ENCODE measurements around the gene RPP21. TPM values are rescaled to one million over a fixed set of nuclear protein-coding genes. Genes with fewer than 3 reads are reported as not detected.

The RPP21 gene
- total RNA-seq, 1 experiment from 2014 or later, result 65.9 TPM

DNA sequence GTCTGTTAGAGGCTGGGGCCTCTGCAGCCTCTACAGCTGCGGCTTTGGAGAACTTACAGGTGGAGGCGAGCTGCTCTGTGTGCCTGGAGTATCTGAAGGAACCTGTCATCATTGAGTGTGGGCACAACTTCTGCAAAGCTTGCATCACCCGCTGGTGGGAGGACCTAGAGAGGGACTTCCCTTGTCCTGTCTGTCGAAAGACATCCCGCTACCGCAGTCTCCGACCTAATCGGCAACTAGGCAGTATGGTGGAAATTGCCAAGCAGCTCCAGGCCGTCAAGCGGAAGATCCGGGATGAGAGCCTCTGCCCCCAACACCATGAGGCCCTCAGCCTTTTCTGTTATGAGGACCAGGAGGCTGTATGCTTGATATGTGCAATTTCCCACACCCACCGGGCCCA, 15.6 kb upstream of the RPP21 start:
- DNase-seq (ENCODE audit: low spot score), result no peak
- H3K27me3 ChIP-seq (replicated peaks; ENCODE audit: insufficient read depth, low read depth, low read length, poor library complexity), result no peaks in the 10 kb centered on the region
- peaks cover 19% of the 10 kb centered on the region for H3K36me3 ChIP-seq (ENCODE audit: insufficient read depth, low read length, poor library complexity, severe bottlenecking)
- TF ChIP-seq EZH2 (IDR thresholded peaks at IDR 0.05; ENCODE audit: borderline replicate concordance, low read depth, low read length, poor library complexity, severe bottlenecking), result no peak
- TF ChIP-seq, protein P1, sequence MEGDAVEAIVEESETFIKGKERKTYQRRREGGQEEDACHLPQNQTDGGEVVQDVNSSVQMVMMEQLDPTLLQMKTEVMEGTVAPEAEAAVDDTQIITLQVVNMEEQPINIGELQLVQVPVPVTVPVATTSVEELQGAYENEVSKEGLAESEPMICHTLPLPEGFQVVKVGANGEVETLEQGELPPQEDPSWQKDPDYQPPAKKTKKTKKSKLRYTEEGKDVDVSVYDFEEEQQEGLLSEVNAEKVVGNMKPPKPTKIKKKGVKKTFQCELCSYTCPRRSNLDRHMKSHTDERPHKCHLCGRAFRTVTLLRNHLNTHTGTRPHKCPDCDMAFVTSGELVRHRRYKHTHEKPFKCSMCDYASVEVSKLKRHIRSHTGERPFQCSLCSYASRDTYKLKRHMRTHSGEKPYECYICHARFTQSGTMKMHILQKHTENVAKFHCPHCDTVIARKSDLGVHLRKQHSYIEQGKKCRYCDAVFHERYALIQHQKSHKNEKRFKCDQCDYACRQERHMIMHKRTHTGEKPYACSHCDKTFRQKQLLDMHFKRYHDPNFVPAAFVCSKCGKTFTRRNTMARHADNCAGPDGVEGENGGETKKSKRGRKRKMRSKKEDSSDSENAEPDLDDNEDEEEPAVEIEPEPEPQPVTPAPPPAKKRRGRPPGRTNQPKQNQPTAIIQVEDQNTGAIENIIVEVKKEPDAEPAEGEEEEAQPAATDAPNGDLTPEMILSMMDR (conservative IDR thresholded peaks at IDR 0.05; ENCODE audit: low read depth, low read length), result no peak
- H3K27ac ChIP-seq (ENCODE audit: low read depth, low read length, poor library complexity, severe bottlenecking), result no peak overlapping the region
- POLR2A ChIA-PET (ENCODE audit: low non-redundant PET), result no interaction called here
- no TSS peak for BruUV-seq (replicated peaks)
- intact Hi-C loops (cut with micrococcal nuclease; ENCODE audit: unreplicated experiment), result loop anchor here (10.0 kb wide), 1 partner anchor 115 kb away; the partner anchor contains the start of gene TRIM26
- peaks cover 11% of the 10 kb centered on the region for H3K4me1 ChIP-seq (ENCODE audit: insufficient read depth, low read length, poor library complexity, severe bottlenecking)
- CTCF ChIA-PET, result no interaction called here
- no peak overlapping the region for H3K4me3 ChIP-seq (ENCODE audit: low read depth, low read length, poor library complexity, severe bottlenecking)
- H3K9me3 ChIP-seq (ENCODE audit: low read depth, low read length, poor library complexity, severe bottlenecking), result no peaks in the 10 kb centered on the region

DNA sequence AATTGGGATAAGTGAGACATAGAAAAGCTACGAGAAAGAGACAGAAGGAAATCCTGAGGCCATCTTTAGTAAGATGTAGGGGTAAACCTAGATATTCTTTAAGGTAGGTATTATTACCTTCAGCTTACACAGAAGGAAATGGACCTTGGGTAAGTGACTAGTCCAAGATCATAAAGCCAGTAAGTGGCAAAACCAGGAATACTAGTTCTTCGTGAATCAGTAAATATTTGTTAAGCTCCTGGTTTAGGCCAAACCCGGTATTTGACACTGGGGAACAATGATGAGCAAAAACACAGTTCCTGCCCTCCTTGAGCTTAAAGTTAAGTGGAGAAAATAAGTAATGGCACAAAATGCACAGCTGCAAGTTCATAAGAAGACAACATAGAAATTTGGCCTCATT, 13.0 kb upstream of the RPP21 start:
- BruUV-seq (replicated peaks), result no TSS peak
- intact Hi-C loops (cut with micrococcal nuclease; ENCODE audit: unreplicated experiment), result no loop called here
- no peak for TF ChIP-seq EZH2 (IDR thresholded peaks at IDR 0.05; ENCODE audit: borderline replicate concordance, low read depth, low read length, poor library complexity, severe bottlenecking)
- no peak for DNase-seq (ENCODE audit: low spot score)
- peaks cover 5% of the 10 kb centered on the region for H3K4me1 ChIP-seq (ENCODE audit: insufficient read depth, low read length, poor library complexity, severe bottlenecking)
- H3K36me3 ChIP-seq (ENCODE audit: insufficient read depth, low read length, poor library complexity, severe bottlenecking), result peaks cover 34% of the 10 kb centered on the region
- no peaks in the 10 kb centered on the region for H3K27me3 ChIP-seq (replicated peaks; ENCODE audit: insufficient read depth, low read depth, low read length, poor library complexity)
- H3K27ac ChIP-seq (ENCODE audit: low read depth, low read length, poor library complexity, severe bottlenecking), result no peak overlapping the region
- no peaks in the 10 kb centered on the region for H3K9me3 ChIP-seq (ENCODE audit: low read depth, low read length, poor library complexity, severe bottlenecking)
- ChIA-PET POLR2A (ENCODE audit: low non-redundant PET) (no interaction called here), CTCF (no interaction called here)
- H3K4me3 ChIP-seq (ENCODE audit: low read depth, low read length, poor library complexity, severe bottlenecking), result no peak overlapping the region

DNA sequence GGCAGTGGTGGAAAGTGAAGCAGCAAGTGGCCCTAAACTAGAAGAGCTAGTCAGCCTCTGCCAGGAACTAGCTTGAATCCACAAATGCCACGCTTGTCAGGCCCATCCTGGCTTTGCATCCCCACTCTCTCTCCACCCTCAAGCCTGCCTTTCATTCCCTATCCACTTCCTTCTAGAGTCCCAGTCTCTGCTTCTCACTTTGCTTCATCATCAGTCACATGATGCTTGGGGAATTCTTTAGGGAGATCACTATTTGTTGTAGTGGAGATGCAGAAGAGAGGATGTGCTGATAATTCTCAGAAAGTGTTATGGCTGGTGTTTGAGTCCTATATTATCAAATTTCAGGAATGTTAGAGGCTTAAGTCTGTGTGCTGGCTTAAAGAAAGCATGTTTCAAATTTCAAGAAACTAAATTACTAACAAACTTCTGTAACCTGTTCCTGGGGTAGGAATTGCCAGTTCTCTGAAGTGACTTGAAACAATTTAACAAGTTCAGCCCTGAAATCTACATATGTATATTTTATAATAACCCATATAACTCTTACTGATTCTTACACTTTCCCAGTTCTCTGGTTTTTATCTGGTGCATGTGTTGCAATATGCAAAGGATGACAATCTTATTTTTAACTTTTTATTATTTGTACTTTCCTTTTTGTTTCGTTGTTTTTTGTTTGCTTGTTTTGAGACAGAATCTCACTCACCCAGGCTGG, 10.7 kb upstream of the RPP21 start:
- intact Hi-C loops (cut with micrococcal nuclease; ENCODE audit: unreplicated experiment), result no loop called here
- no peaks in the 10 kb centered on the region for H3K27me3 ChIP-seq (replicated peaks; ENCODE audit: insufficient read depth, low read depth, low read length, poor library complexity)
- no peak for DNase-seq (ENCODE audit: low spot score)
- ChIA-PET POLR2A (ENCODE audit: low non-redundant PET) (no interaction called here), CTCF (no interaction called here)
- no peak overlapping the region for H3K27ac ChIP-seq (ENCODE audit: low read depth, low read length, poor library complexity, severe bottlenecking)
- peaks cover 38% of the 10 kb centered on the region for H3K36me3 ChIP-seq (ENCODE audit: insufficient read depth, low read length, poor library complexity, severe bottlenecking)
- no peak overlapping the region for H3K4me3 ChIP-seq (ENCODE audit: low read depth, low read length, poor library complexity, severe bottlenecking)
- H3K4me1 ChIP-seq (ENCODE audit: insufficient read depth, low read length, poor library complexity, severe bottlenecking), result no peaks in the 10 kb centered on the region
- TF ChIP-seq, protein P1 (conservative IDR thresholded peaks at IDR 0.05; ENCODE audit: low read depth, low read length), result no peak
- no peak for TF ChIP-seq EZH2 (IDR thresholded peaks at IDR 0.05; ENCODE audit: borderline replicate concordance, low read depth, low read length, poor library complexity, severe bottlenecking)
- H3K9me3 ChIP-seq (ENCODE audit: low read depth, low read length, poor library complexity, severe bottlenecking), result no peaks in the 10 kb centered on the region
- BruUV-seq (replicated peaks), result no TSS peak

DNA sequence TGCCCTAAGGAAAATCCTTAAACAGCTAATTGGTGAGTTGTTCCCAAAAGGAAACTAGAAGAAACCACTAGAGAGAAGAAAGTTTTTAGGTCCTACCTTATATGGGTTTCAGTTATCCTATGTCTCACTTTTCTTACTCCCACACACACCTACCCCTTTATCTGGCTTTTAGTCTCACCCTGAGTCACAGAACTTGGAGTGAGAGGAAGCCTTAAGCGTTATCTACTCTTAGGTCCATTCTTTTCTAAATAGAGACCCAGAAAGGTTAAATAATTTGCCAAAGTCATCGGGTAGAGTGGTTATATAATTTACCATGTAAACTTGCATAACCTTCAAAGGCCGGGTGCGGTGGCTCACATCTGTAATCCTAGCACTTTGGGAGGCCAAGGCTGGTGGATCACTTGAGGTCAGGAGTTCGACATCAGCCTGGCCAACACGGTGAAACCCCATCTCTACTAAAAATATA, 4.3 kb upstream of the RPP21 start:
- POLR2A ChIA-PET (ENCODE audit: low non-redundant PET), result no interaction called here
- H3K27me3 ChIP-seq (replicated peaks; ENCODE audit: insufficient read depth, low read depth, low read length, poor library complexity), result no peaks in the 10 kb centered on the region
- H3K27ac ChIP-seq (ENCODE audit: low read depth, low read length, poor library complexity, severe bottlenecking), result no peak overlapping the region
- TF ChIP-seq EZH2 (IDR thresholded peaks at IDR 0.05; ENCODE audit: borderline replicate concordance, low read depth, low read length, poor library complexity, severe bottlenecking), result no peak
- TF ChIP-seq, protein P1 (conservative IDR thresholded peaks at IDR 0.05; ENCODE audit: low read depth, low read length), result no peak
- H3K4me1 ChIP-seq (ENCODE audit: insufficient read depth, low read length, poor library complexity, severe bottlenecking), result no peaks in the 10 kb centered on the region
- H3K36me3 ChIP-seq (ENCODE audit: insufficient read depth, low read length, poor library complexity, severe bottlenecking), result peaks cover 23% of the 10 kb centered on the region
- CTCF ChIA-PET, result no interaction called here
- no peaks in the 10 kb centered on the region for H3K9me3 ChIP-seq (ENCODE audit: low read depth, low read length, poor library complexity, severe bottlenecking)
- intact Hi-C loops (cut with micrococcal nuclease; ENCODE audit: unreplicated experiment), result no loop called here
- no peak overlapping the region for H3K4me3 ChIP-seq (ENCODE audit: low read depth, low read length, poor library complexity, severe bottlenecking)
- BruUV-seq (replicated peaks), result no TSS peak
- no peak for DNase-seq (ENCODE audit: low spot score)

Measured in A673 (cell line).